Central memory CD4-positive, alpha-beta T cell (primary cell): ENCODE results near the gene UGT2B7.
"Not testable (repeated sequence)": the region's sequence is repeated elsewhere in the genome, so short reads cannot be mapped to it uniquely, and the experiment has no call there.

Source experiments
- DNase-seq: peaks from one replicate; pipeline ENCODE4 v3.0.0; 2022
- total RNA-seq, 3 experiments: gene quantifications; one replicate each; lab custom pipeline; 2026; lab: John Stamatoyannopoulos, UW

The UGT2B7 gene
- total RNA-seq: 0 reads per million in 3 experiments

DNA sequence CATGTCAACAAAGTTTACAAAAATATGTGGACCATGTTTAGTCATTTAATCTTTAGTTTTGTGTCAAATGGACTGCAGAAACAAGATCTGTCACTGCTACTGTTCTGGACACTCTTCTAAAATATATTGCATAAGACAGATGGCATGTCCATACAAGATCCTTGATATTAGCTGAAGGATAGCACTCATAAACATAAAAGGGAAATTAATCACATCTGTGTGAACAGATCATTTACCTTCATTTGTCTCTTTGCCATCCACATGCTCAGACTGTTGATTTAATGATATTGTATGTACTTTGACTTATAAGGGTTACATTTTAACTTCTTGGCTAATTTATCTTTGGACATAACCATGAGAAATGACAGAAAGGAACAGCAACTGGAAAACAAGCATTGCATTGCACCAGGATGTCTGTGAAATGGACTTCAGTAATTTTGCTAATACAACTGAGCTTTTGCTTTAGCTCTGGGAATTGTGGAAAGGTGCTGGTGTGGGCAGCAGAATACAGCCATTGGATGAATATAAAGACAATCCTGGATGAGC, at the start of gene UGT2B7:
Gene UGT2B7, plus strand, starts transcription at position 364 of the 546 bp plus-strand sequence. Its CDS starts 47 bp downstream, at position 411.
- no peak for DNase-seq

DNA sequence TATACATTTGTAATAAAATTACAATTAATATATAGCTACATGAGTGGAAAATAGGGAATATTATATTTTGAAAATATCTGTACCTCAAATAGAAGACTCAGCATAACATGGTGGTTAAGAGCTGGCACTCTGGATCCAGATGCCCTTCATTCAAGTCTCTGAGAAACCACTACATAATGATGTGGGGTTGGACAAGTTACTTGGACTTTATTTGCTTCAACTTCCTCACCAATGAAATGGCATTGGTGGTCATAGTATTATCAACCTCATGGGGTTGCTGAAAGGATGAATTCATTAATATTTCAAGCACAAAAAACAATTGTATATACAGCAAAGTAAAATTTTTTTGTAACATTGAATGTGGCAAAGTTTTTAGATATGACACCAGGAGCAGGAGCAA, 46.4 kb upstream of the UGT2B7 start:
- no peak for DNase-seq

DNA sequence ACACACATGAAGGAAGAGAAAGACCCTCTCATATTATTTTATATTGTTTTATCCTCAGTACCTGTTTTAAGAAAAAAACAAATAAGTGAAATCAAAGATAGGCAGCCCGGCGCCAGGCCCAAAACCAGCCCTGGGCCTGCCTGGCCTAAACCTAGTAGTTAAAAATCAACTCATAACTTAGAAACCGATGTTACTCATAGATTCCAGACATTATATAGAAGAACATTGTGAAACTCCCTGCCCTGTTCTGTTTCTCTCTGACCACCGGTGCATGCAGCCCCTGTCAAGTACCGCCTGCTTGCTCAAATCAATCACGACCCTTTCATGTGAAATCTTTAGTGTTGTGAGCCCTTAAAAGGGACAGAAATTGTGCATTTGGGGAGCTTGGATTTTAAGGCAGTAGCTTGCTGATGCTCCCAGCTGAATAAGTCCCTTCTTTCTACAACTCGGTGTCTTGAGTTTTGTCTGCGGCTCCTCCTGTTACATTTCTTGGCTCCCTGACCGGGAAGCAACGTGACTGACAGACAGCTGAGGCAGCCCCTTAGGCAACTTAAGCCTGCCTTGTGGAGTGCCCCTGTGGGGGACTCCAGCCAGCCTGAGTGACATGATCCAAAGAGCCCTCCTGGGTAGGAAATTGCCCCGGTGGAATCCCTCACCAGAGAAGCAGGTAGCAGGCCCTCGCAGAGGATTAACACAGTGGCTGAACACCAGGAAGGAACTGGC, 45.3 kb upstream of the UGT2B7 start:
- not testable (repeated sequence) for DNase-seq

DNA sequence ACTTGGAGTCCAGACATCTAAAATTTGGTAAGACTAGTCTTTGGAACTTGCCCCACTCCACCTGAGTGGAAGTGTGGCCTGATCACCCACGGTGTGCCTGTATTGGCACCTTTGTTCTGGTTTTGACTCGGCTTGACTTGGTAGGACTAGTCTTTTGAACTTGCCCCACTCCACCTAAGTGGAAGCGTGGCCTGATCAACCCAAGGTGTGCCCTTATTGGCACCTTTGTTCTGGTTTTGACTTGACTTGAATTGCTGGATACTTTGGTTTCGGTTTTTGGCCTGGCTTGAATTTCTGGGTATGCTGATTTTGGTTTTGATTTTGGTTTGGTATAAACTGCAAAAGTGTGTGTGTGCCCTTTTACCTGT, 44.7 kb upstream of the UGT2B7 start:
- DNase-seq: no peak

DNA sequence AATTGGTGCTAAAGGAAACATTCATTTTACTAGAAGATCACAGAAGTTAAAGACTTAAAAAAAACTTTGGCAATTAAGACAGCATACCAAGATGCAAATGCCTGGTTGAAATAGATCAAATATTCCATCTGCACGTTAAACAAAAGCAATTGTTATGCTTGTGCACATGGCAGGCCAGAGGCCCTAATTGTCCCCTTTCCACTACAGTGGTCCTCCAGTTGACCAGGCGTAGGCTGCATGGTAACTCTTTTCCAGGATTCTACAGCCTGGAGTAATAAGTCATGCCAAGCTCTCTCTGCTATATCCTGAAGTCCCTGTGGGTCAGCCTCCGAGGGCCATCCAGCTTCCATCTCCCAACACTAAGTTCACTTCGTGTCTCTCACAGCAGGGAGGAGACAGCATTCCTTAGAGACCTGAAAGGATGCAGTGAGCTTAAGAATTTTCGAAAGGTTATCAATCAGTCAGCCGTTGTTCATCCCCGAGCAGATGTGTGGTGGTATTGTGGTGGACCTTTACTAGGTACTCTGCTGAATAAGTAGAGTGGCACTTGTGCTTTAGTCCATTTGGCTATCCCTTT, 42.9 kb upstream of the UGT2B7 start:
- not testable (repeated sequence) for DNase-seq

DNA sequence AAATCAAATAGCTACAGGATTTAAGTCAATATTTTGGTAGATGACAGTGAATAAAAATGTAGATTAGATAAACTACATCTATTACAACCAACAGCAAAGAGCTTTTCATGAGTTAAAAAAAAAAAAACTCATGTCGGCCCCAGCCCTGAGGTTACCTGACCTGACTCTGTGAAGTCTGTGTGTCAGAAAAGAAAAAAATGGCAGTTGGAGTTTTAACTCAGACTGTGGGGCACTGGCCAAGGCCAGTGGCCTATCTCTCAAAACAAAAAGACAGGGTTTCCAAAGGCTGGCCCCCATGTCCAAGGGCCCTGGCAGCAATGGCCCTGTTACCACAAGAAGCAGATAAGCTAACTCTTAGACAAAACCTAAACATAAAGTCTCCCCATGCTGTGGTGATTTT, 42.2 kb upstream of the UGT2B7 start:
- DNase-seq: not testable (repeated sequence)

DNA sequence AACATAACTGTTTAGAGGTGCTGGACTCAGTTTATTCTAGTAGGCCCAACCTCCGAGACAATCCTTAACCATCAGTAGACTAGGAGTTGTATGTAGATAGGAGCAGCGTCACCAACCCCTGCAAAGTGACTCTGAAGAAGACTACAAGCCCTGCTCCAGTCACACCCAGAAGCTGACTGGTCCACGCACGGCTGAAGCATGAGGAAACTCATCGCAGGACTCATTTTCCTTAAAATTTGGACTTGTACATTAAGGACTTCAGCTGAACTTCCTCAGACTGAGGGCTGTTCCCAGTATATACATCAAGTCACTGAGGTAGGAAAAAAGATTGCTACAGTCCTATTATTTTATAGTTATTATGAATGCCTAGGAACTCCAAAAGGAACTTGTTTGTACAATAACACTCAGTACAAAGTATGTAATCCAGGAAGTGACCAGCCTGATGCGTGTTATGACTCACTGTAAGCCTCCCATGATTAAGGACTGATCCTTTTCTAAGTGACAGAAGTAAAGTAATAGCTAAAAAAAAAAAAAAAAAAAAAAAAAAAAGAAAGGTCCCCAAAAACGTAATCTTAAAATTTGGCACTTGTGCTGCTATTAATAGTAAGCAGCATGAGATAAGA, 41.6 kb upstream of the UGT2B7 start:
- no peak for DNase-seq

DNA sequence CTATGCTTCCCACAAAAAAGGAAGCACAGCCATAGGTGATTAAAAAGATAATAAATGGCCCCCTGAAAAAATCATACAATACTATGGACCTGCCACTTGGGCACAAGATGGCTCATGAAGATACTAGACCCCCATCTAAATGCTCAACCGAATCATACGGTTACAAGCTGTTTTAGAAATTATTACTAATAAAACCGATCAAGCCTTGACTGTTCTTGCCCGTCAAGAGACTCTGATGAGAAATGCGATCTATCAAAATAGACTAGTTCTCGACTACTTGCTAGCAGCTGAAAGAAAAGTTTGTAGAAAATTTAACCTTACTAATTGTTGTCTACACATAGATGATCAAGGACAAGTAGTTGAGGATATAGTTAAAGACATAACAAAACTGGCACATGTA, 40.1 kb upstream of the UGT2B7 start:
- no peak for DNase-seq

DNA sequence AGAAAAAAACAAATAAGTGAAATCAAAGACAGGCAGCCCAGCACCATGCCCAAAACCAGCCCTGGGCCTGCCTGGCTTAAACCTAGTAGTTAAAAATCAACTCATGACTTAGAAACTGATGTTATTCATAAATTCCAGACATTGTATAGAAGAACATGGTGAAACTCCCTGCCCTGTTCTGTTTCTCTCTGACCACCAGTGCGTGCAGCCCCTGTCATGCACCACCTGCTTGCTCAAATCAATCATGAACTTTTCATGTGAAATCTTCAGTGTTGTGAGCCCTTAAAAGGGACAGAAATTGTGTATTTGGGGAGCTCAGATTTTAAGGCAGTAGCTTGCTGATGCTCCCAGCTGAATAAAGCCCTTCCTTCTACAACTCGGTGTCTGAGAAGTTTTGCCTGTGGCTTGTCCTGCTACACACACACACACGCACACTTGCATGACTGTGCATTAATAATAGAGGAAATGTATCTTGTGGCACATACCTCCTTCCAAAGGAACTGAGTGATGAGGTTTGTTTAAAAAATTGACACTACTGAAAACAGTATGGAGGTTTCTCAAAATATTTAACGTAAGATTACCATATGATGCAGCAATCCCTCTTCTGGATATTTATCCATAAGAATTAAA, 39.2 kb upstream of the UGT2B7 start:
- no peak for DNase-seq

DNA sequence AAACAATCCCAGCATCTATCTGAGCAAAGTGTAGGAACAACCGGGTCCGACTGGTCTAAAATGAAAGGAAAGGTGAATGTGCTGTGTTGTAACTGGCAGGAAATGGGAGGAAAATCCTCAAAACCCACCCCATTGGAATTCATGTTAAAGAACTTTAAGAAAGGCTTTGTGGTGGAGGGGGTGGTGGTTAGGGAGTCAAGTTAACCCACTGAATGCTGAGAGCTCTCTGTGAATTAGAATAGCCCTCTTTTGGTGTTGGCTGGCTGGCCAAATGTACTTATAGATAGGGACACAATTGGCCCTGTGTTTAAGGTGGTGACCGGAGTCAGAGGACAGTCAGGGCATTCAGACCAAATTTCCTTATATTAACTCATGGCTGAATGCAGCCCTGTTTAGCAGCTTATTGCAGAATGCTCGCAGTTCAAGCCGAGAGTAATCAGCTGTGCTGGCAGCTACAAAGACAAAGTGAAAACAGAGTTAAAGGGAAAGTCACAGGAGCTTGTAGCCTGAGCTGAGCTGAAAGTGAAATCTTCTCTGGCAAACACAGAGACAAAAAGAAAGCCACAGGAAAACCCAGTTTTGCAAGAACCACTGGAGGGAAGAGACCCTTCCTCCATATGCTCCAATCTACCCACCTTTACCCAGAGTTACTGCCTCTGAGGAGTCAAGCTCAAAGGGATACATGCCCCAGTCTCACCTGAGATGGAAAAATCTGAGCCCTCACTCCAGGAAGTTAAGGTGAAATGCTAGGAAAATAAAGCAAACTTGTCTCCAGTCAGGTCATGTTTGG, 38.5 kb upstream of the UGT2B7 start:
- no peak for DNase-seq

DNA sequence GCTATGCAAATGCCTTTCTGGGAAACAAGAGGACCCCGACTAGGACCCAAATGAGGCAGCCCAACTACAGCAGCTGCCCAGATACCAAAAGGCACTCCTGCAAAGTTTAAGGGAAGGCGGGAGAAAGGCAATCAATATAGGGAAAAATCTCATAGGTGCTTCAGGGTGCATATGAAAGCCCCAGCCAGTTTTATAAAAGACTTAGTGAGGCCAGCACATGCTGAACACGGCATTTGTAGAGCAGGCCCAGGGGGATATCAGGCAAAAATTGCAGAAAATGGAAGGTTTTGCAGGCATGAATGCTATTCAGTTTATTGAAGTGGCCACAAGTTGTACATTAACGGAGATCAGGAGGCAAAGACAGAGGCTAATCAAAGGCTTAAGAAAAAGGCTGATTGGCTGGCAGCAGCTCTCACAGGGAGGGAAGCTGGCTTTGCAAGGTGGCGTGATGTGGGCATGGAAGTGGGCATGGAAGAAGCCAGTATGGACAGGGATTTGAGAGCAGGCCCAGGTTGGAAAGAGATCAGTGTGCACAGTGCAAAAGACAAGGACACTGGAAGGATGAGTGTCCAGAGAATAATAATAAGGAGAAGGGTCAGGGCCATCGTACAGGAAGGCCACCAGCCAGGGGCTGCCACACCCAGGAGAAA, 37.7 kb upstream of the UGT2B7 start:
- no peak for DNase-seq

DNA sequence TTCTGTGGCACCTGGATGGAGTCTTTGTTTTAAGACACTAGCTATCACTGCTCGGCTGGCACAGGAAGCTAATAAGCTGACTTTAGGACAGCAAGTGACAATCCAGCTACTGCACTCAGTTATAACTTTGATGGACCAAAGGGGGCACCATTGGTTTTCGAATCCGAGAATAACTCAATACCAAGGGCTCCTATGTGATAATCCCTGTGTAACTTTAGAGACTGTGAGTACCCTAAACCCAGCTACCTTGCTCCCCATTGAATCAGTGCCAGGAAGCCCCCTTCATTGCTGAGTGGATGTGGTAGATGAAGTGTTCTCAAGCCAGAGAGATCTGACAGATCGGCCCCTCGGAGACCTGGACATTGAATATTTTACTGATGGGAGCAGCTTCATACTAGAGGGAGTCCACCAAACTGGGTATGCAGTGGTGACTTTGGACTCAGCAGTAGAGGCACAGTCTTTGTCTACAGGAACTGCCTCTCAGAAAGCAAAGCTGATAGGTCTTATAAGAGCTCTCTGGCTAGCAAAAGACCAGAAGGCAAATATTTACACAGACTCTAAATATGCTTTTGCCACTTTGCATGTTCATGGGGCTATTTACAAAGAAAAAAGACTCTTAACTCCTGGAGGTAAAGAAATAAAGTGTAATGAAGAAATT, 35.5 kb upstream of the UGT2B7 start:
- no peak for DNase-seq

DNA sequence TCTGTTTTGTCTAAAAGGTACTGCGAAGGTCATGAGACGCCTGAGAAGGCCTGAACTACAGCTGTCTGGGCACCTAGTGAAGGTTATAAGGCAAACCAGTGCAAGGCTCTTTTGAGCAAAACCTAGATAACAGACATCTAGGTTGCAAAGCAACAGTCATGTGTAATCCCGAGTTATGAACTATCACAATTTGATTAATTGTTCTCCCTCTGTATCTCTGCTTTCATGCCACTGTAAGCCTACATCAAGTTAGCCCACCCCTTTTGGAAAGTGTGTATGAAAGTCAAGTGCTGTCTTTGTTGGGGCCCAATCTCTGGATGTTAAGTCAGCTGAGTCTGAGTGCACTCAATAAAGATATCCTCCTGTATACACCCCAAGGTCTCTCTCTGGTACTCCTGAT, 31.9 kb upstream of the UGT2B7 start:
- no peak for DNase-seq

DNA sequence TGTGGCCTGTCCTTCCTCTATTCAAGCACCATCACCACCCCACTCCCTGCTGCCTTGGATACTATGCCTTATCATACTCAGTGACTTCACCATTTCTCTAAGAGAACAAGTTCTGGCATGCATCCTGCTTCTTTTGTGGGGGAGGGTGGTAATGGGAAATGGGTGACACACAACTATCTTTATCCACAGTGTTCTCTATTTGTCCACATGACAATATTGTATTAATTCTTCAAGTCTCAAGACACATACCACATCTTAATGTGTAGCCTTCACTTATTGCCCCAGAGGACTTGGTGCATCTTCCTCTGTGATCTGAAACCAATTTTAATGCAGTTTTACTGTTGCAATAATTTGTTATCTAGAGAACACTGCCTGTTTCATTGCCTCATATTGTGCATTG, 29.3 kb upstream of the UGT2B7 start:
- DNase-seq: no peak

DNA sequence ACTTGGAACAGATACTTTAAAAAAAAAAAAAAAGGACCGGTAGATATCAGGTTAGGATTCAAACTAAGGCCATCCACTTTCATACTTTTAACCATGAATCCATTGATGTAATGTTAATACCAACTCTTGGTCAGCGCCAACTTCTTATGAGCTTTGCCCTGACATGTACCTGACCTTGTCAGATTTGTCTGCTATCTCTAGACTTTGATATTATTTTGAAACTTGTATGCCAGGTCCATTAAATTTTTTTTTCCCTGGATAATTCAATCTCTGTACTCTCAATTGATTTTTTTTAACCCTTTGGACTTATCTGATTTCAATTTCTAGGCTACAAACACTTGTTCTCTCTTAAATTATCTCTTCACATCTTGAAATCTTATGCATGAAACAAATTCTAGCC, 27.2 kb upstream of the UGT2B7 start:
- DNase-seq: no peak

DNA sequence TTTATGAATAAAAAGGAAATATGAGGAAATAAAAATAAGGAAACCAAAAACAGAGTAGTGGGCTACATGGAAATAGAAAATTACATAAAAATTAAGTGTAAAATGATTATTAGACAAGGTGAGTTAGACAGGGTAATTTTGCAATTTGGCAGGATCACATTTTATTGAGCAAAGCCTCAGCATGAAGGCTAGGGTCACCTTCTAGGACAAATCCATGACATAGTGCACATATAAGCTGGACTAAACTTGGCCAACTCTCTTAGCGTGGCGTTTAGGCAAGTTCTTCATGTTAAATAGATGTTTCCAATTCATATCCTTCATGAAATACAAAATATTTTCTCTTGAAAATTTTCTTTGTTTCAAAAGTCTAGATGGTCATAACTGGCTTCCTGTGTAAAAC, 25.7 kb upstream of the UGT2B7 start:
- DNase-seq: no peak

DNA sequence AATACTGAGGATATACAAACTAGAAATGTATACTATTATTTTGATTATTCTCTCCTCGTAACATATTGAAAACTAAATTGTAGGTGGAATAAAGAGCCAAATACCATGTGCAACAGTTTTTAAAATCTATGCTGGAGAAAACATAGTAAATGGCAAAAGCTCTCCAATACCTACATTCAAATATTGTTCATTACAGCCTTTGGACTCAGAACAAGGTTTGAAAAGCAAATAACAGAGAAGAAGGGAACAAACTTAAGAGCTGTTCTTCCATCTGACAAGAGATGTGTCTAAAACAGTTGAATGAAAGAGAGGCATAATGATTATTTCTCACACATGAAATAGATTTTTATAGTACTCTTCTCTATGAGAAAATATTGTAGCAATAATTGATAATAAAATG, 25.0 kb upstream of the UGT2B7 start:
- DNase-seq: no peak

DNA sequence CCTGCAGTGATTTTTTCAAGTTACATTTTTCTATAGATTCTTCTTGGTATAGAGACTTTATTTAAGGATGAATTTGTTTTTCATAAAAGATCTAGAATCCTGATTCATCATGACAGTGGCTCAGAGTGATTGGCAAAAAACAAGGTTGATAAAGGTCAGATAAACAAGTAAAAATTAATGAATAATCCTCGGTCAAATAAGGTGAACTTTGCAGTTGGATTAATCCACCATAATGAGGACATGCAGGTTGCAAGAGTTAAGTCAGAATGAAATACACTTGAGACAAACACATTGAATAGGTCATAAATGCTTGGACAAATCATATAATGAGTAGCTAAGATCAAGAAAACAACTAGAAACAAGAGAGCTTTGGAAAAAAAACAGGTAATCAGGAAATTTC, 22.9 kb upstream of the UGT2B7 start:
- DNase-seq: no peak

DNA sequence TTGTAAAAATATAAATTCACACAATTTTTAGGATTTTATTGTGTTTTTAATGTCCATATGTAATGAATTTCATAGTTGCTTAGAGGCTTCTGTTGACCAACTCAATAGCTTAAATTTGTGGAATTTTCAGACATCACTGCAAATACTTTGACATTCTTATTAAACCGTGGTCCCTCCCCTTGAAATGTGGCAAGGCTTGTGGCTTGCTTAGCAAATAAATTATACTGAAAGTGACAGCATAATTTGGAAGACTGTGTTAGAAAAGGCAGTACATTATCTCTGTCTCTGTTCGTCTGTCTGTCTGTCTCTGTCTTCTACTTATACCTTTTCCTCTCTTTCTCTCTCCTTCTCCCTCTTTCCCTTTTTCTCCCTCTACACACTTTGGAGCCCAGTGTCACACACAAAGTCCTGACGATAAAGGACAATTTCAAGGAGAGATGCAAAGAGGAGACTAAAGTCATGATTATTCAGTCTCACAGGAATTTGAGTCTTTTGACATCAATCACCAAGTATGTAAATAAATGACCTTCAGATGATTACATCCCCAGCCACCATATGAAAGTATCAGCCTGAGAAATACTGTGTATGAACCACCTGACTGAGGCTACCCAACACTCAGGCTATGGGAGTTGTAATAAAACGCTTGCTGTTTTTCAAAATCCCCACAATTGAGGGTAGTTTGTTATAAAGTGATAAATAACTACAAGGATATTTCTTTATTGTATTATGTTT, 21.0 kb upstream of the UGT2B7 start:
- no peak for DNase-seq

DNA sequence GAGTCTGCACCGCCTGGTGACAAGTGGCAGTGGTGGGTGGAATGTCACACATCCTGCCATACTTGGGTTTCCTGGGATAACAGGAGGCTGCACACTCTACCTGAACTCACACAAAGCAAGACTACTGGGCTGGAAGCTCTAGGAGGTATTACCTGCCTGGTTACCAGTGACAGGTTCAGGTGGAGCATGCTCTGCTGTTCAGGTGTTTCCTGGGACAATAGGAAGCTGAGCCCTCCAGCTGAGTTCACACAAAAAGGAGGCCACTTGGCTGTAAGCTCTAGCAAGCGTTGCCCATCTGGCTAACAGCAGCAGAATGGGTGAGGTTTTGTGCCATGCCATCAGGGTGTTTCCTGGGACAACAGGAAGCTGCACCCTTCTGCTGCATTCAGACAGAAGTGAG, 17.4 kb upstream of the UGT2B7 start:
- no peak for DNase-seq

DNA sequence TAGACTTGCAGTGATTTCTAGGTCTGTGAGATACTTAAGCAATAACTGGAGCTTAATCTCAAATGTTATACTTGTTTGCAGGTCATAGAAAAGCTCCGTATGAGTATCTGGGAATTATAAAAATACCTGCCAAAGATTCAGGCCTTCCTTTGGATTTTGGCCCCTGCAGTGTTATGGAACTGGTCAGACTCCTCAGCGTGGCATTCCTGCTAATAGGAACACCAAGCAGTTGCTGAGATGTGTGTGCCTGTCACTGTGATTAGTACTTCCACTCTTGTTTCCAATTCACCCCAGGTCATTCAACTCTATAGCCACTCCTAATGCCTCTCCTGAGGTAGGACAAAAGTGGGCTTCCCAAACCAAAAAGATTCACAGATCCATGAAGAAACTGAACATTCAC, 7.8 kb upstream of the UGT2B7 start:
- no peak for DNase-seq
